C4-2B (cell line): ENCODE measurements around the gene SDF2.
A peak's percentile ranks its signal among the peaks of the same experiment; 100 is the strongest.

ENCODE experiments used
- H3K27ac ChIP-seq: fragments of 450-650 bp; 2 replicates; pipeline ENCODE4 v1.5.1; 2017
- CTCF ChIP-seq: fragments of 450-650 bp; conservative IDR thresholded peaks from 2 replicates; pipeline ENCODE4 v1.5.1; 2017; ENCODE audit warnings: mild to moderate bottlenecking
- ZFX ChIP-seq: fragments of 450-650 bp; IDR thresholded peaks from 2 replicates; pipeline ENCODE4 v1.6.1; 2017

Gene SDF2

GRCh38 chr17:28661635-28662526, at the start of gene SDF2, which contains the start of gene SUPT6H:
Gene SDF2, minus strand, starts transcription at chr17:28661906. Its CDS starts 30 bp downstream, at chr17:28661876.
Gene SUPT6H, plus strand, starts transcription at chr17:28662205. Its CDS starts 11,197 bp downstream, at chr17:28673402.
- H3K27ac ChIP-seq, result peak within 1 kb of the TSS; percentile 89
- TF ChIP-seq ZFX (peak; percentile 74), CTCF (no peak)

GRCh38 chr17:28710861-28711722, 49.4 kb upstream of the SDF2 start:
- peak overlapping the region; percentile 57 for H3K27ac ChIP-seq
- no peak for TF ChIP-seq CTCF
- TF ChIP-seq ZFX, result peak; percentile 28; the same call in 1 of the 2 replicates

DNA sequence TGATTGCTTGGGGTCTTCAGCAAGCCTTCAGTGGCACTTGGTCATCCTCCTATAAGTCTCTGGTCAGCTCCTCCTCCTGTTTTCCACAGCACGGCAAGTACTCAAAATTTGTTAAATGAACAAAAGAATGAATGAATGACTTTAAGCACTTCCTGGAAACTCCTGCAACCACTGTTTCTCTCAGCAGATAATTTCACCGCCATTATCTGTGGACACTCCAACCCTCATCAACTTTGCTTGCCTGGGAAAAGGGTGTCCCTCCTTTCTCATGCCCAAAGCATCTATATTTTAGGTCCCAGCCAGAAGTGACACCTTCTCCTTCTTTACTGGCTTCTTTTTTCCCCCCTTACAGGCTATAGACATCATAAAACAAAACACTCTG, 45.6 kb upstream of the SDF2 start:
- no peak for TF ChIP-seq CTCF
- TF ChIP-seq ZFX, result no peak
- no peak overlapping the region for H3K27ac ChIP-seq

- TF ChIP-seq CTCF (no peak), ZFX (no peak)
- no peak overlapping the region for H3K27ac ChIP-seq
These were observed 45.0 kb upstream of the SDF2 start for GRCh38 chr17:28706471-28707338.

DNA sequence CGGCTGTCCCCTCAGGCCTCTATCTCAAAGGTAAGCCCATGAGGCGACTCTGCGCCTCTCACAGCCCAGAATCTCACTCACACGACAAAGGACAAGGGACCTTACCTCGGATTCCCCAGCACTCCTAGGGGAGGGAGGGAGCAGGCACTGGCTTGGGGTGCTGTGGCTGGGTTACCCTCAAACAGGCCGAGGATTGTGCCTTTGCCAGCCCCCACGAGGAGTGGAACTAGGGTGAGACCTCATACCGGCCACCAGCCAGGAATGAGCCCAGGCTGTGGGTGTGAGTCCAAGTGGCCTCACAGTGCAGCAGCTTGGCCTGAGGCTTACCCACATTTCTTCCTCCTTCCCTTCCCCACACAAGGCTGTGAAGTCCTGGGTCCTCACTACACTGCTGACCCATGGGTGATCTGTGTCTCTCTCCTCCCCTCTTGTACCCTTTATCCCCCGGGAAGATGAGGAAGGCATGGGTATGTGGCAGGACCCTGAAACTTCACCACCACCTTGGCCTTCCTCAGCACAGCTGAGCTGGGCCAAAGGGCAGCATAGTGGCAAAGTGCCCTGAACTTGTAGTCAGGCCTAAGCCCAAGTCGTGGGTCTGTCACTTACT, 44.1 kb upstream of the SDF2 start:
- TF ChIP-seq CTCF (no peak), ZFX (no peak)
- H3K27ac ChIP-seq, result no peak overlapping the region

- no peak overlapping the region for H3K27ac ChIP-seq
- TF ChIP-seq ZFX (no peak), CTCF (no peak)
These were observed 43.5 kb upstream of the SDF2 start for GRCh38 chr17:28705074-28705659.
